Occipital lobe (tissue), 2 donors: ENCODE data around the gene RPN2. TPM values are rescaled to one million over a fixed set of nuclear protein-coding genes. Genes with fewer than 3 reads are reported as not detected.

Experiments
- DNase-seq: peaks from one replicate; lab custom pipeline; 2025; lab: John Stamatoyannopoulos, UW
- total RNA-seq: library from RNA; depleted of rRNA; stranded (reverse); fragments of >200 nt; gene quantifications from one replicate; pipeline ENCODE4 v1.2.3, GENCODE V29; 2014

Gene RPN2
- total RNA-seq, 1 donor from 2014 or later = 105 TPM

DNA sequence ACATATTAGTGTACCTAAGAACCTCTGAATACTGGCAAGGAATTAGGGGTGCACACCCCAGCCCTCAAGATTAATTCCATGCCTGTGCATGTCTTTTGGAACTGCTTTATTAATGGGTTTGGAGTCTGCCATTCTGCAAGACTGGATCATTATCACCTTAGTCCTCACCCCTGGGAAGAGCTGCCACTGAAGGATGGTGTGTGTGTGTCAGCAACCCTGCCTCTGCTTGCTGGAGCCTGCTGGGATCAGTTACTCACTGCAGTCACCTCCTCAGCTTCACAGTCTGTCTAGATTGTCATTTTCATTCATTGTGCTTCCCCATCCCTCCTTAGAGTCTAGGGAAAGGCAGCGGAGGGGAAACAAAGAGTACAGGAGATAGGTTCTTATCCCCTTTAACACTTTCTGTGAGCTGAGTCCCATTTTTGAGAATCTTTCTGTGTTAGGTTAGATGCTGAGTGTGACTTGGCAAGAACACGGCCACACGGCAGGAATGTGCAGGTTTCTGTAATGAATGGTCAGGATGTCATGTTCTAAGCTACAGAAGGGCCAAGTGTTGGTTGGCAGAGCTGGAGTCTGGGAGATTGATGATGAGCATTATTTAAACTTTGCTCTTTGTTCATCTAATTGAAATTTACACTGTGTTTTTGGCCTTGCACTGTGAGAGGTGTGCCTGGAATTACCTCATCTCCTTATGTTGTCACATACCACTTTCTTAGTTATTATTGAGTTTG, 61.4 kb downstream of the RPN2 start:
- no peak for DNase-seq

DNA sequence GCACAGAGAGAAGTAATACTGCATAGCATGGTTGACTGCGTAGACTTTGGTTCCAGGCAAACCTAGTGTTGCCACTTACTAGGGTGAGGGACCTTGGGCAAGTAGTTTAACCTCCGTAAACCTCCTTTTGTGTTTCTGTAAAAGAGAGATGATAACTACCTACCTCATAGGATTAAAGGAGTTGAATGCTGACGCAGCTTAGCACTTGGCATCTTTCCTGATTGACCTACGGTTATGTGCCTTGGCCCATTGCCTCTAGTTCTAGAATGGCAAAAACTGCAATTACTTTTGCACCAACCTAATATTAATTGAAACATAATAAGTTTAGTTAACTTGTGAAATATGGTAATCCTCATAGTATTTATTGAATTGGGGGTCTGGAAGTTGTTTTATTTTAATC, 63.4 kb downstream of the RPN2 start:
- no peak for DNase-seq

DNA sequence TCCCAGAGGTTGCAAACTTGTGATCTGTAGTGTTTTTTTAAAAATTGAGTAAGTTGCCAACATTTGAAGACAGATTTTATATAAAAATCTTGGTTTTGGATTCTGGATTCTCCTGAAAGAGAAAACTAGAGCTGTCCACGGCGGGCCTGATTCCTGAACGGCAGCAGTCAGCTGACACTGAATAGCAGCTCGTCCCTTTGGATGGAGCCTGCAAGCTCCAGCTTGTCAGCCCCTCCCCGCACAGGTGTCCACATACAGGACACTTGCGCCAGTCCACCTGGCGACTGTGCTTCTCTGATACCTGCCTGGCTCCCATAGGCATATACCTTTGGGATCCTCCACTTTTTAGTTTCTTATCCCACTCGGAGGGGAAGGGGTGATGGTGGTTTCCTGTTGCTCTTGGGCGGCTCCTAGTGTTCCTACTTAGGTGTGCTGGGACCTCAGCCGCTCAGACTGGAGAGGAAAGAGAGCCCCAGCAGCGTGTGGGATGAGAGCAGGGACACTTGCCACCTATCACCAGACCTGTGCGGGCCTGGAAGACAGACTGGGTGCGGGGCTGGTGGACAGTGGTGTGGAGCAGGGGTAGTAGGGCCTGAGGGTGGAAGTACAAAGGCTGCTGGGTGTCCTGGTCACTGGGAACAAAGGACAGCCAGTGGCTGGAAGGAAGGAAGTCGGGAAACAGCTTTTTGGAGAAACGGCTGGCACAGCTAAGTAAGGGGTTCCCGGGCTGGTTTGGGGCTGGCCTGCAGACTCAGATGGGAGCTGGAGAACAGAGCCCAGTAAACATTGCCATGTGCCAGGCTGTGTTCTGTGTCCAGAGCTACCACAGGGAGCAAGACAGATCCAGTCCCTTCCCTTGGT, 64.2 kb downstream of the RPN2 start:
- no peak for DNase-seq

DNA sequence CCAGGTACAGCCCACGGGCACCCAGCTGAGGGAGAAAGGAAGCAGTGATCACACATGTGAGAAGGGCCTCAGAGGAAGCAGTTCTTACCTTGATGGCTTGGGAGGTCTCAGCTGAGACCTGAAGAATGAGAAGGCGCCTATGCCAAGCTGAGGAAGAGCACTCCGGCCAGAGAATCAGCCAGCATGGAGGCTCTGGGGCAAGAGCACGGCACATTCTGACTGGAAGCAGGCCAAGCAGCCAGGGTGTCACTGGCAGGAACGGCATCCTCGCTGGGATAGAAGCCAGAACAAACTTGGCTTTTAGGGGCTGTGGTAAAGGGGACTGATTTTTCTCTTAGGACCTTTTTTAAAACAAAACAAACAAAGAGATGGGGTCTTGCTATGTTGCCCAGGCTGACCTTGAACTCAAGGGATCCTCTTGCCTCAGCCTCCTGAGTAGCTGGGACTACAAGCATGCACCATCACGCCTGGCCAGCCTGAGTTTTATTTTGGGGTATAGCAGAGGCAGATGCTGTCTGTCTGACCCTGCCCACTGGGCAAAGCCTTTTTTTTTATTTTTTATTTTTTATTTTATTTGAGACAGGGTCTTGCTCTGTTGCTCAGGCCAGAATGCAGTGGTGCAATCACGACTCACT, 64.9 kb downstream of the RPN2 start:
- DNase-seq = no peak

DNA sequence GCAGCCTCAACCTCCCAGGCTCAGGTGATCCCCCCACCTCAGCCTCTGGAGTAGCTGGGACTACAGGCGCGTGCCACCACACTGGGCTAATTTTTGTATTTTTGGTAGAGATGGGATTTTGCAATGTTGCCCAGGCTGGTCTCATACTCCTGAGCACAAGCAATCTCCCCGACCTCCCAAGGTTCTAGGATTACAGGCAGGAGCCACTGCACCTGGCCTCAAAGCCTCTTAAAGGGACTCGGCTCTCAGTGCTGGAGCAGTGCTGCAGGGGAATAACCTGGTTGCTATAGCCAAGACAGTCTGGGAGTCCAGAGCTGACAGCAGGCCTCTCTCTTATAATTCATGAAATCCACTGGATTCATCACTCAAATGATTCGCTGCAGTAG, 65.4 kb downstream of the RPN2 start:
- no peak for DNase-seq

DNA sequence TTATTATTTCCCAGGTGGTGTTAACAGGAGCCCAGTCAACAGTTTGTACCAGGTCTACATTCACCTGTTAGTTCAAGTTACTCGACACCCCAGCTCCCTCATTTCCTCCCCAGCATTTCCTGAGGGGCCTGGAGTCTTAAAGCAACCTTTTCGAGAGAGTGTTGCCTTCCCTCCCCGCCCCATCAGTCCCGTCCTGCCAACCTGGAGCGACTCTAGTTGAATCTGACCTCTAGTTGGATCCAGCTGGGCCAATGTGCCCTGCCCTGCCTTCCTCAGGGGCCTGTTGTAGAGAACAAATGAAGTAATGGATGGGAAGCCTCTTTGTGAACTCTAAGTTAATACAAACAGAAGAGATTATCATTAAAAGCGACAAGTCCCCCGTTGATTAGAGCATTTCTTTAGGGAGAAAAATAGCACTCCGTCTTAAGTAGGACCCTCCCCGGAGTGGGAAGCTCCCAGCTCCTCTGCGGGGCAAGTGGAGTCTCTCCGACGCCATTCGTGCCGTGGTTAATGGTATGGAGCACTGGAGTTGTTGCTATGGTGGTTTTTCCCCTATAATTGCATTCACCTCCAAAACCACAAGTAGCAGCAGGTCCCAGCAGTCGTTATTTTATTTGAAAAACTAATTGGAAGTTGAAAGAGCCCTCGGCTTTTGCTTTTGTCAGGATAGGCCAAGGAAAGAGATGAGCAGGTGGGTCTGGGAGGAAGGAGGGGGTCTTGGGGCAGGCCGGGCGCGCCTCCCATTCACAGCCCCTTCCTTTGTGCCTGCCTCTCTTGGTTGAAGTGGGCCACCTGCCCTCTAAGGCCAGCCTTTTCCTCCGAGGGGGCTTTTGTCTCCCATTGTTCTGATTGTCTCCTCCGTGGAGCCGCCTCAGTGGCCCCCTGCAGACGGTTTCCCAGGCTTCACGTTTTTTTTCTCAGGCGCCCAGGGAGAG, 66.4 kb downstream of the RPN2 start:
- DNase-seq = no peak

DNA sequence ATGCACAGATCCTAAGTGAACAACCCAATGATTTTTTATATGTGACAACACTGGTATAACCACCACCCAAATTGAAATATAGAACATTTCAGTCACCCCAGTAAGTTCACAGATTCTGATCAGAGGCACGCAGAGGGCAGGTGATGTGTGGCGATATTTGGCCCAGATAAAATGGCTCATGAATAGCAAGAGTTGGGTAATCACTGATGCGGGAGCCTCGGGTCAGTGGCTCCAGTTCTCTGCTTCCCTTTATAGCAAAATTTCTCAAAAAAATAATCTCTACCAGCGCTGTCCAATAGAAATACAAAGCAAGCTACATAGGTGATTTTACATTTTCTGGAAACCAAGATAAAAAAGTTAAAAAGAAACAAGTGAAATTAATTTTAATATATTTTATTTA, 67.6 kb downstream of the RPN2 start:
- no peak for DNase-seq

DNA sequence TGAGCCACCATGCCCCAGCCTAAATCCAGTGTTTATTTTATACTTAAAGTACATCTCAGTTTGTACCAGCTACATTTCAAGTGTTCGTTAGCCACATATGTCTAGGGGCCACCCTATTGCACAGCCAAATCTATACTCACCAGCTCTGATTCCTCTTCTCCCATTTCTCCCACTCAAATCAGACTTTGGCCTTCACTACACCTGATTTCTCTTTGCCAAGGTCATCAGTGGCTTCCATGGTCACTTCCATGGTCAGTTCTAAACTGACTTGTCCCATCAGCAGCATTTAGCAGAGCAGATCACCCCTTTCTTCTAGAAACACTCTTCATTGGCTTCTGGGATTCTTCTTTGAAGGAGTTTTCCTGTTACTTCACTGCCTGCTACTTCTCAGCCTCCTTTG, 68.4 kb downstream of the RPN2 start:
- no peak for DNase-seq

DNA sequence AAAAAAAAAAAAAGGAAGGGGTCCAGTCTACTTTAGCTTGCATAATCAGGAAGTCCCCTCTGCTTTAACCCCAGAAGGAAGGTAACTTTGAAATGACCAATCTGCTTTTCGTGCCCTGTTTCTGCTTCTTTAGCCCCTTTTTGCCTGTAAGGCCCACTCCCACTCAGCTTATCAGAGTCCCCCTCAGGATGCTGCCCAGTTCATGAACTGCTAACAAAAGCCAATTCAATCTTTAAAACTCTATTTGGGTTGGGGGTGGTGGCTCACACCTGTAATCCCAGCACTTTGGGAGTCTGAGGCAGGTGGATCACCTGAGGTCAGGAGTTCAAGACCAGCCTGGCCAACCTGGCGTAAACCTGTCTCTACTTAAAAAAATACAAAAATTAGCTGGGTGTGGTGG, 70.2 kb downstream of the RPN2 start:
- no peak for DNase-seq

DNA sequence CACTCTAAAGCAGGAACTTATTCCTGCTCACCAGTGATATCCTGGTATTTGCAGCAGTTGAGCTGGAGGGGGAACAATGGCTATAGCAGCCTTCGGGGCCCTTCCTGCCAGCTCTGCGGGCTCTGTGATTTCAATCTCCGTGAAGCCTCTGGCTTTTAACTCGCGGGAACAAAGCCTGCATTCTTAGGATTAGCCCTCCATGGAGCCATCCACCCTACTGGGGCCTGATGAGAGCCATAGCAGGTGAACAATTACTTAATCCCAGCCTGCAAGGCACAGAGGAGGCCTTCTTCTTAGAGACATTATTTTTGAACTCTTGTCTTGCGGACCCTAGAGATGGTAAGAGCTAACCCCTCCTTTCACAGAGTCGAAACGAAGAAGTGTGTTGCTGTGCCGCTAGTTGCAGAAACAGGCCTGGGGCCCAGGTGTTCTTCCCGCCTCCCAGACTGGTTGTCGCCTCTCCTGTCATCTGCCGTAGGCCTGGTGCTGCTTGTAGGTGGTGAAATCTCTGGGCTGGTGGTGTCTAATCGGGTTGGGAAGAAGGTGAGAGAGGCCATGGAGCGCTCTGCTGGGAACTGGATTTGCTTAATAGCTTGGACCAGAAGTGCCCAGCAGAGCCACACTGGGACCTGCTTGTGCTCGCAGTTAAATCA, 72.8 kb downstream of the RPN2 start:
- no peak for DNase-seq

DNA sequence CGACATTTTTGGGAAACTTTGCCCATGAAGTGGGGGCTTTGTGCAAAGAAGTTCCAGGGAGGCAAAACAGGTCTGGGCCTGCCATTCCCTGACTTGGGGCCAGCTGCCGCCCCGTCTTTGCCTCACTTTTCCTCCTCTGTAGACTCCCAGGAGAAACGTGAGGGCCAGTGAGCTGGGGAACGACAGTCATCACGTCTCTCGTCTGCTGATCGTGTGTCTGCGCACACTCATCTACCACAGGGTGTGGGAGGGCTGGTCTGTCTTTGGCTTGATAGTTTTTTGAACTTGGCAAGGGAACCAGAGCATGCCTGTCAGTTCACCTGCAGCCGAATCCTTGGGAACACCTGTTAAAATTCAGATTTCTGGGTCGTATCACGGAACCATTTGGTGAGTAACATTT, 74.0 kb downstream of the RPN2 start:
- no peak for DNase-seq

DNA sequence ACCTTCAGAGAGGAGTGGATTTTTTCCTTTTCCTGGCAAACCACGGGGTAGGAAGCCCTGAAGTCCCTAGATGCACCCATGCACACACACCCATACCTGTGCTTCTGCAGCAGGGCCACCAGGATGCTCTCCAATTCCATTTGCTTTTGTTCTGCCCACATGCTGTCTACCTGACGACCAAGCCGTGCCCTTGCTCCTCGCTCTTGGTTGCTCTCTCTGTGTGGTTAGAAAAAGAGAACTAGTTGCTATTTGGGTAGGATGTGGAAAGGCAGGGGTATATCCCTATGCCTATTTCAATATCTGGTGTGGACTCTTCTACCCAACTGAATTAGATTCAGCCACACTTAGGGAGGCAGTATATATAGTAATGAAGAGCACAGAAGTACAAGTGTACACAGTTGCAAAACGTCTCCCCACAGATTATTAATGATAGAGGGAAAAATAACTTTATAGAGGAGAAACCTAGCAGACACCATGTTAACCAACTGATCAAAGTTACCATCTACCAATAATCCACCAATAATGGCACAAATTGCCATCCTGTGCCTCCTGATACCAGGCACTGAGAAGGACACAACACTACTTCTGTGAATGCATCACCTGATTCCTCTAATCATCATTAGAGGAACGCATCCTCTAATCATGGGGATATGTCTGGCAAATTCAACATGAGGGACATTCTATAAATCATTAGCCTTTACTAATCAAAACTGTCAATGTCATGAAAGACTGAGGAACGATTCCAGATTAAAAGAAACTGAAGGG, 75.2 kb downstream of the RPN2 start:
- DNase-seq = no peak

DNA sequence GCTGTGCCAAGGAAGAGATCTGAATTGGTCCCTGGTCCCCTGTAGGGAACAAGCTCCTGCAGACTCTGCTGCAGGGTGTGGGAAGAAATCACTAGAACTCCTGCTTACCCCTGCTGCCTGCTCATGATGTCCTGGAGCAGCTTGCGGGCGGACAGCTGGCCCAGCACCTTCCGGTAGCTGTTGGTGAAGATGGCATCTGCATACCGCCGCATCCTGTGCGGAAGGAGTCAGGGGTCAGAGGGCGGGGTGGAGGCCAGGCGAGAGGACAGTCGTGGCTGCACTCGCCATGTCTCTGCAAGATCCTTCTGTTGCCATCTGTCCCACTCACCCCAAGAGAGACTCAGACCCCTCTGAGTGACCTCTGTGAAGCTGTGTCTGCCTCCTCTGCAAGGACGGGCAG, 77.2 kb downstream of the RPN2 start:
- no peak for DNase-seq

DNA sequence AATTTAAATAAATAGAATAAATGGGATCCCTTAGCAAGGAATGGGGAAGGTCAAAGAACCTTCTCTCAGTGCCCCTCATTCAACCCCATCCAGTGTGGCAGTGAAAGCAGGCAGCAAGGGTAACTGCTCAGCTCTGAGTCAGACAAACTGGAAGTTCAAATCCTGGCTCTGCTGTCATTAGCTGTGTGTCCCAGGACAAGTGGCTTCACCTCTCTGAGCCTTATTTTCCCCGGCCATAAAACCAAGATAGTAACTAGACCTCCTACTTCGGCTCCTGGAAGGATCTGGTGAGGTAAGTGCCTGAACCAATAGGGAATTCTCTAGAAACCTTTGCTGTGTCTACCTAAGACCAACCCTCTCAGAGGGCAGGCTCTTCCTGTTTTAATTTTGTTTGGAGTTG, 78.4 kb downstream of the RPN2 start:
- DNase-seq = no peak

DNA sequence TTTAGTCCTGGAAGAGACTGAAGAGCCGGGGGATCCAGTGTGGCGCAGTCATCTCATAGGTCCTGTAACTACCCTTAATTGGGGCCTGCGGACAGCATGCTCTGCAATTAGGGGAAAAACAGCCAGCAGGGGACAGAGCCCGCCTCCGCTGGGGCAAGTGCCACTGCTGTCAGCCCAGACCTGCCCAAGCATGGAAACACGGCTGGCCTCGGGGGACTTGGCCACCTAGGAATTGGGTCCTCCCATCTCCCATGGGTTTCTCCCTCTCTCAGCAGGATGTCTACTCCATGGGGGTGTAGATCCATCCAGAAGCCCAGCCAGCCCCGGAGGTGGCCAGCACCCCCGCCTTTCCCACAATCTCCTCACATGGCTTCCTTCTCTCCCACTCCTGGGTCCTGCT, 78.9 kb downstream of the RPN2 start:
- no peak for DNase-seq

DNA sequence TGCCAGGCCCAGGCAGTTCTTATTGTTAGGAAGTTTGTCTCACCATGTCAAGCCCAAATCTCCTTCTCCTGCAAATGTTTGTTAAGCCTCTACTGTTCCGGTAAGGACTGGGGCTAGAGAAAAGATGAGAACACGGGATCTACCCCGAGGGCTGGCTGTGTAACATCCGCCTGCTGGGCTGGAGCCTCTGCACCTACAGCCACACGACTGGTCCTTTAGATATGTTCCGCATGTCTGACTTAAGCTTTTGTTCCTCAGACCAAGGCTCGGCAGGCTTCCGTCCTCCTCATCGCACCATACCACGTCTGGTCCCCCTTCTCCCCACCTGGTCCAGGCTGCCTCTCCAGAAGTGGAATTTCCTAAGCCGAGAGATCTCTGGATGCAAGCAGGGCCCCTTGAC, 79.9 kb downstream of the RPN2 start:
- no peak for DNase-seq

DNA sequence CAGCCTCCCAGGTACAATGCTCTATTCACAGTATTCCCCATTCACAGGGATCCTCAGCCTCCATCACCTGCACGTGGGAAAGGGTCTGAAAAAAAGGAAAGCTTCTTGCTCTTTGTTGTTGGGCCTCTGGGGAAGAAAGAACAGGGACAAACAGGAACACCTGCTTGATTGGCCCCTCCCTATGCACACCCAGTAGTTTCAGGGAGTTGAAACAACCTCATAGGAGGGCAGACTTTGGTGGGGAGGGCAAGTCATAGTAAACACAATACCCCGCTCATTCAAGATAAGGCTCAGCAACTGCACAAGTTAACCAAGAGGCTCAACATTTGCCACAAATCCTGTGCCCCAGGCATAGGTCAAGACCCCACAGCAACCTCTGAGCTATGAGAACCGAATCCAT, 80.7 kb downstream of the RPN2 start:
- no peak for DNase-seq

DNA sequence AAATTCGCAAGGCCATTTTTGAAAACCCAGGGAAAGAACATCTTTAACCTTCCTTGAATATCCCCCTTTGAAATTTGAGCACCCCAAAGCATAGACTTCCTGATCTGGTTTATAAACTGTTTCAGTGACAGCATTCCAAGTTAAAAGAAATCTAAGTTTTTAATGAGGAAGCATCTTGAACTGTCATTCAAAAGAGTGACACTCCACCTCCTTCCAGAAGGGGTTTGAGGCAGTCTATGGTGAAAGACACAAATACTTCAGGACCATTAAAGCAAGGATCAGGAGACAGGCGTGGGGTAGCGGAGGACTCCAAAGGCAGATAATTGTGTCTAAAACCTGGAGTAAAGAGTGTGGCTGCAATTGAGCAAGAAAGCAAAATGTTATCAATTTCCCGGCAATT, 81.8 kb downstream of the RPN2 start:
- DNase-seq = no peak

DNA sequence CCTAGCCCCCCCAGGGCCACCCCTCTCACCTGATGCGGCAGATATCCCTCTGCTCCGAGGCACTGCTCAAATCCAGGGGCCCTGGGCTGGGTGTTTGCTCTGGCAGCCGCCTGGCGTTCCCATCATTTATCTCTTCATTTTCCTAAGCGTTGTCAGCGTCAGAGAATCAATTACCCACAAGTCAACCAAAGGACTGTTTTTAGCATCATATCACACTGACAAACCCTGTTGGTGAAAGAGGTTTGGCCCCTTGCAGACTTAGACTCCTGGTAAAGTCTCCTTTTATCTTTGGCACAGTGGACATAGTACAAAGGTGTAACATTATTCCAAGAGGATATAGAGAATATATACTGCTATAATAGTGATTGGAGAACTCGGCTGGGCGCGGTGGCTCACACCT, 82.6 kb downstream of the RPN2 start, which contains the start of gene GHRH:
Gene GHRH, minus strand, starts transcription at position 101 of the 400 bp plus-strand sequence. CDS start 4,925 bp downstream, outside the sequence.
- DNase-seq = no peak

DNA sequence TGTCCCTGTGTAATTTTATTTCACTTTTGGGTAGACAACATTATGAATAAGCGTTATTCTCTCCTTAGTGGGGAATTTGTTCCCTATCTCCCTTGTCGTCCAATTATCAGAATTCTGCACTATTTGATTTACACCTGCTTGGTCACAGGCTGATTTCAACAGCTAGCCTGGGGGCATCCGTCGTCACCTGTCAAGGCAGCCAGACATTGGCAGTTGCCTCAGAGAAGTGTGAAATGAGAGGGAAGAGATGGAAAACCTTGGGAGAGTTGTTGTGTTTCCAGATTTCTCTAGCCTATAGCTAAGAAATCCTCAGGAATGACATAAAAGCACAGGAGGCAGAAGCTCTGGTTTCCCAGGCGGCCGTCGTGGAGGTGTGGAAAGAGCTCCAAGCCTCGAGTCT, 83.4 kb downstream of the RPN2 start:
- DNase-seq = no peak
